ENCODE data around the gene DHRS7. TPM values are rescaled to one million over a fixed set of nuclear protein-coding genes. Genes with fewer than 3 reads are reported as not detected.
A peak's percentile ranks its signal among the peaks of the same experiment; 100 is the strongest.

The DHRS7 gene
- total RNA-seq, 1 donor from 2014 or later, result 41.7 TPM

- no peaks in the 10 kb centered on the region for H3K27me3 Mint-ChIP-seq (ENCODE audit: low read depth)
- H3K4me1 Mint-ChIP-seq, result peaks cover 19% of the 10 kb centered on the region
- no peak overlapping the region for H3K27ac Mint-ChIP-seq (ENCODE audit: unreplicated experiment)
- H3K9me3 Mint-ChIP-seq, result no peaks in the 10 kb centered on the region
- no peak for TF ChIP-seq CTCF (conservative IDR thresholded peaks at IDR 0.05)
- peak overlapping the region; percentile 85 for H3K4me3 Mint-ChIP-seq
- no peak for DNase-seq (ENCODE audit: low read depth, low spot score)
- no peaks in the 10 kb centered on the region for H3K36me3 Mint-ChIP-seq (ENCODE audit: low read depth)
These were observed 944 bp upstream of the DHRS7 start for GRCh38 chr14:60166142-60166541.

GRCh38 chr14:60165547-60165876, 314 bp upstream of the DHRS7 start:
- Mint-ChIP-seq H3K36me3 (ENCODE audit: low read depth) (no peaks in the 10 kb centered on the region), H3K27me3 (ENCODE audit: low read depth) (no peaks in the 10 kb centered on the region), H3K9me3 (no peaks in the 10 kb centered on the region), H3K4me1 (peaks cover 19% of the 10 kb centered on the region), H3K4me3 (peak overlapping the region; percentile 85), H3K27ac (ENCODE audit: unreplicated experiment) (no peak overlapping the region)
- TF ChIP-seq CTCF (conservative IDR thresholded peaks at IDR 0.05), result no peak
- DNase-seq (ENCODE audit: low read depth, low spot score), result no peak

- DNase-seq (ENCODE audit: low read depth, low spot score), result no peak
- H3K4me3 Mint-ChIP-seq, result peak overlapping the region; percentile 98
- no peak for TF ChIP-seq CTCF (conservative IDR thresholded peaks at IDR 0.05)
- H3K4me1 Mint-ChIP-seq, result peaks cover 19% of the 10 kb centered on the region
- H3K27me3 Mint-ChIP-seq (ENCODE audit: low read depth), result no peaks in the 10 kb centered on the region
- peak overlapping the region; percentile 99 for H3K27ac Mint-ChIP-seq (ENCODE audit: unreplicated experiment)
- H3K9me3 Mint-ChIP-seq, result no peaks in the 10 kb centered on the region
- H3K36me3 Mint-ChIP-seq (ENCODE audit: low read depth), result no peaks in the 10 kb centered on the region
These were observed 840 bp downstream of the DHRS7 start for GRCh38 chr14:60164404-60164711.

- Mint-ChIP-seq H3K9me3 (no peaks in the 10 kb centered on the region), H3K36me3 (ENCODE audit: low read depth) (no peaks in the 10 kb centered on the region), H3K4me3 (peak overlapping the region; percentile 98), H3K27me3 (ENCODE audit: low read depth) (no peaks in the 10 kb centered on the region), H3K27ac (ENCODE audit: unreplicated experiment) (no peak overlapping the region), H3K4me1 (peaks cover 19% of the 10 kb centered on the region)
- no peak for TF ChIP-seq CTCF (conservative IDR thresholded peaks at IDR 0.05)
- DNase-seq (ENCODE audit: low read depth, low spot score), result no peak
These were observed 1.5 kb downstream of the DHRS7 start for GRCh38 chr14:60163693-60164092.

- no peak for DNase-seq (ENCODE audit: low read depth, low spot score)
- no peak for TF ChIP-seq CTCF (conservative IDR thresholded peaks at IDR 0.05)
- Mint-ChIP-seq H3K4me1 (peaks cover 19% of the 10 kb centered on the region), H3K27ac (ENCODE audit: unreplicated experiment) (no peak overlapping the region), H3K36me3 (ENCODE audit: low read depth) (no peaks in the 10 kb centered on the region), H3K27me3 (ENCODE audit: low read depth) (no peaks in the 10 kb centered on the region), H3K9me3 (no peaks in the 10 kb centered on the region), H3K4me3 (peak overlapping the region; percentile 71)
These were observed 3.7 kb downstream of the DHRS7 start for GRCh38 chr14:60161196-60162107.

Measured in neural crest cell (in vitro differentiated cells).